HG02678 (cell line): ENCODE results near the gene TNFAIP8L1.
"Not testable (repeated sequence)": the region's sequence is repeated elsewhere in the genome, so short reads cannot be mapped to it uniquely, and the experiment has no call there.

Source experiments
- ATAC-seq: cut with Tn5 transposase; IDR thresholded peaks from one replicate; pipeline ENCODE4 v1.9.1; 2021; ENCODE audit warnings: mild to moderate bottlenecking, moderate library complexity; ENCODE audit not compliant: unreplicated experiment

The TNFAIP8L1 gene

DNA sequence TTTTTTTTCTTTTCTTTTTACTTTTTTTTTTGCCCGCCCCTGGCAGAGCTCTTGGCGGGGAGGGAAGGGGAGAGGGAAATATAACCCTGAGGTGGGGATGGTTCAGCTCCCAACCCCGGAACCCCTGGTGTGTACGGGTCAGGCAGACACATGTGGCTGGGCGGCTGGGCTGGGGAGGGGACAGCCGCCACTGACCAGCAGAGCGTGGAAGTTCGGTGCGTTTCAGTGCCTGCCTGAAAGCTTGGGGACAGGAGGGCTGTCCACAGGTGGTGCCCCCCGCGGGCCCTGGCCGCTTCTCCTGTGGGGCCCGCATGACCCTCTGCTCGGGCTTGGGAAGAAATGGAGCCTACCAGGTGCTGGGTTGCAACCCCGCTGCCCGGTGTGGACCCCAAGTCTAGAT, 36.0 kb downstream of the TNFAIP8L1 start:
- no peak for ATAC-seq

DNA sequence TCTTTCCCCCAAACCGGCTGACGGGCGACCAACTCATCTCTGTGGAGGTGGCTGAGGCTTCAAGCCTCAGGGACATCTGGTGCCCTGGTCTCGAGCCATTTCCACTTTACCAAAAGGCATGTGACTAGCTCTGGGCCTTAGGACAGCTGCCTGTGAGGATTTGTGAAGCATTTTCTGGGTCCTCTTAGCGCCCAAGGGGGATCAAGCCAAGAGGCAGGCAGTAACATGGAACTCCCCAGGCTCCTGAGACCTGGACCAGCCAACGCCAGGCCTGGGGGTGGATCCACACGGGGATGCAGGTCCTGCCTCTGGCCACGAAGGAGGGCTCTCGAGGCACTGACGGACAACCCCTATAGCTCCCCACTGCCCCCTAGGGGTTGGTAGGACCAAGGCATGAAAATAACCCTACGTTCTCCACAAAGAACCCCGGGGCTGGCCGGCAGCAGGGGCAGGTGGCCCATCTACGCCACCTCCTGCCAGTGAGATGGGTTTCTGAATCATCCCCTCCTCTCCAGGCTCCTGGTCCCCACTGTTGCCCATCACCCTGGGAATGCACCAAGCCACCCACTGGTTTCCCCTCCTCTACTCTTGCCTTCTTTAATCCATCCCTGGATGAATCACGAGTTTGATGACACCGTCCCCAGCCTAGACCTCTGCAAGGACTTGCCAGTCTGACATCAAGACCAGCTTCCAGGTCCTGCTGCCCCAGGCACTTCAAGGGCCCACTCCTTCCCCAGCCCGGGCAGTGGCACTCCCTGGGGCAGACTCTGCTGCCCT, 37.8 kb downstream of the TNFAIP8L1 start:
- ATAC-seq = no peak

DNA sequence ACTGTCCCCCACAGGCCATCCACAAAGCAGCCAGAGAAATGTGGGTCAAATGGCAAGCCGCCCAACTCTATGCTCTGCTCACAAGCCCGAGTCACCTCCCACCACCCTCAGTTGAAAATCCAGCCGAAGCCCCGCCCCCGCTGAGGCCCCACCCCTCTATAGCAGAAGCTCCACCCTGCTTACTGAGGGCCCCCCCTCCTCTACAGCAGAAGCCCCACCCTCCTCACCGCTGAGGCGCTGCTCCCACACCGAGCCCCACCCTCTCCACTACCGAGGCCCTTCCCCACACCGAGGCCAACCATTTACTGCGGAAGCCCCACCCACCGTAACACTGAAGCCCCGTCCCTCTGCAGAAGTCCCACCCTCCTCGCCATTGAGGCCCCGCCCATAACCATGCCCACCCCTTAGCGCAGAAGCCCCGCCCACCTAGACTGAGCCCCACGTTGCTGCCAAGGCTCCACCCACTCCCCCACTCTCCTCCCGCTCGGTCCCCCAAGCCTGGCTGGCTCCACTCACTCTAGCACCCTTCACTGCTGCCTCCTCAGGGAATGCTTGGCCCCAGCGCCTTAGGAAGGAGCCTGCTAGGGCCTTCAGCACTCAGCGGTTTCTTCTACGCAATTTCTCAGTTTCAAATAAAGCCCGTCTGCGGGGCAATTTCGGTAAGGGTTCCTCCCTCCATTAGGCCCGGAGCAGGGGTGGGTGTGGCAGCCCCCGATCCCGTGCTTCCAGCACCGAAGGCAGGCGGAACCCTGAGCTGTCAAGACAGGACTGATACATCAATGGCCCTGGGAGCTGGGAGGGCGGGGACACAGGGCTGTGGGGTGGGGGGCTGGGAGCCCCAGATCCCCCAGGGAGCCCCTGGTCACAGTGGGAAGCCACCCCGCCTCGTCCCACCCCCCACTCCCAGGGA, 39.8 kb downstream of the TNFAIP8L1 start:
- ATAC-seq = no peak

DNA sequence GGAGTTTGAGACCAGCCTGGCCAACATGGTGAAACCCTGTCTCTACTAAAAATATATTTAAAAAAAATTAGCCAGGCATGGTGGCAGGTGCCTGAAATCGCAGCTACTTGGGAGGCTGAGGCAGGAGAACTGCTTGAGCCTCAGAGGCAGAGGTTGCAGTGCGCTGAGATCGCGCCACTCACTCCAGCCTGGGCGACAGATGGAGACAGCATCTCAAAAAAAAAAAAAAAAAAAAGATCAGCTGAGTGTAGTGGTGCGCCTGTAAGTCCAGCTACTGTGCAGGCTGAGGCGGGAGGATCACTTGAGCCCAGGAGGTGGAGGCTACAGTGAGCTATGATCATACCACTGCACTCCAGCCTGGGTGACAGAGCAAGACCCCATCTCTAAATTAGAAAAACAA, 40.7 kb downstream of the TNFAIP8L1 start:
- not testable (repeated sequence) for ATAC-seq

DNA sequence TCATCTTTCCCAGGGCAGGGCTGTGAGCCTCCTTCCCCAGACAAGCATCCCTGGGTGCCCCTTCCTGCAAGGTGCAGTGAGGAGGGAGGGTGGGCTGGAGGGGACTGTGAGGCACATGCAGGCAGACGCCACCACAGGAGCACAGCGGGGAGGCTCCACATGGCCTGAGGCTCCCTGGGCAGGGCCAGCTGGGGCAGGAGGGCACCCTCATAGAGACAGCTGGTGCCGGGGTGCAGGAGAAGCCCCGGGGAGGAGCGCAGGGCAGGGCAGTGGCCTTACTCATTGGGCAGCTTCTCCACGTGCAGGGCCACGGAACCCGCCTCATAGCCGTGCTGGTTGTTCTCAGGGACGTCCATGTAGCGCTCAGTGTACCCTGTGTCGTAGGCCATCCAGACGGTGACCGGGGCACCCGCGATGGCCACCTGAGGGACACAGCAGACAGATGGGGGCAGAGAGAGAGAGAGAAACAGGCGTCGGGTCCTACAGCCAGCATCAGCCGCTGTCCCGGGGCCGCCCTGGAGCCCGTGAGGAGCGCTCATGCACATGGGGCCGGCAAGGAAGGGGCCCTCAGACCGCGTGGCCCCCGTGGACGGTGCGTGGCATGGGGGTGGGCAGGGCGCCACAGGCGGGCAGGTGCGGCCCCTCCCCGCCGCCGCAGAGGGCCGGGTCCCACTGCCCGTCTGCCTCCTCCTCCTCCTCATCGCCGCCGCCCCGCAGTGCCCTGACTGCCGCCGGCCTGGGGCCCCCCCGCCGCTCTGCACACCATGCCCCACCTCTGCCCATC, 43.3 kb downstream of the TNFAIP8L1 start:
- ATAC-seq = no peak

DNA sequence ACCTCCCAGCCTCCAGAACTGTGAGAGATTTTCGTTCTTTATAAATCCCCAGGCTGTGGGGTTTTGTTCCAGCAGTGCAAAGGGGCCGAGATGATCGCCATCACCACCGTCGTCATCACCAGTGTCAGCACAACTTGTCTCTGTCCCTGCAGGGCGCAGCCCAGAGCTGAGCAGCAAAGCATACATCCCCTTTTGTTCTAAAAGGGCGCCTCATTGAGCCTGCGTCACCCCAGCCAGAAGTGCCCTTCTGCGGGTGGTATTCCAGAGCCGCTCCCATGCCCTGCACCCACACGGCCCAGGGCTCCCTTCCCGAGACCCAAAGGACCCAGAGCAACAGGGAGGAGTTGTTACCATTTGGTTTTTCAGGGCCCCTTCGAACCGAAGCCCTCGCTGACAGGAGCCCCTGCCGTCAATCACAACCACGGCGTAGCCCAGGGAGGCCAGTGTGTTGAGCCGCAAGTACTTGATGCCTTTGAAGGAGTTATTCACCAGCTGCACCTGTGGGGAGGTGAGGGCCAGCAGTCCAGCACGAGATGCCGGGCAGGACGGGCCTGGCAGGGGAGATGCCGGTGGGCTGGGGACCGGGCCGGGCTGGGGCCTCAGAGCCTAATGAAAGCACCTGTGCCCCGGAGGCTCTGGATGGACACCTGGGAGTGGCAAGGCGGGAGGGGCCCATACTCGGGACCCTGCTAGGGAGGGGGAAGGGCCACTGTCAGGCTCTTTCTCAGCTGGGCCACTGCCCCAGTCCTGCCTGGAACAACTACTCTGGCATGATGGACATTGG, 45.2 kb downstream of the TNFAIP8L1 start:
- no peak for ATAC-seq

DNA sequence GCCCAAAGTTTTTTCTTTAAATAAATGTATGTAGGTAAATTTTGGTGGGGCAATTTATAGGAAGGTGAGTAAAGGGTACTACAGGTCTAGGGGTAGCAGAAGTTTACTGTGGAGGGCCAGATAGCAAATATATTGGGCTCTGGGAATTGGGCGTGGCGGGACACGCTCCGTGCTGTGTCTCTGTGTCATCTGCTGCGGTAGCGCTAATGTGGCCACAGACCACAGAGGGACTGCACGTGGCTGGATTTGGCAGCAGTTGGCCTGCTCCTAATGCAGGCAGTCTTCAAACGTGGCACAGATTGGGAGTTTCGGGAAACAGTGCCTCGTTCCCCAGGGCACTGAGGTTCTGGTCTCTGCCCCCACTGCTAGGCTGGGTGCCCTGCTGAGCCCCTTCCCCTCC, 47.4 kb downstream of the TNFAIP8L1 start:
- no peak for ATAC-seq

DNA sequence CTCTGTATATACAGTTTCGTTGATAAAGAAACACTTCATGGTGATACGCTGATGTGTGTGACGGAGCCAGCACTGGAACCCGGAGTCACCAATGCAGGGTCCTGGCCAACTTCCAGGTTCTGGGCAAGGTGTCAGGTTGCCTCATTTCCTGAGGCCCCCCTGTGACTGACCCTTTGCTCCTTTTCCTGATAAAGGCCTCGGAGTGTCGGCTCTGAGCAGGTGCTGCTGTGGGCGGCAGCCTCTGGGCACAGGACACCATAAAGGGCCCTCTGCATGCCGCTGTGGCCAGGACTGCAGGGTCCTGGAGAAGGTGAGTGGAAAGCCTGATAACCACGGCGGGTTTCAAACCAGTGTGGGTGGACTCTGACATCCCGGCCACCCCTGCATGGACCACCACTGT, 48.1 kb downstream of the TNFAIP8L1 start:
- ATAC-seq = no peak

DNA sequence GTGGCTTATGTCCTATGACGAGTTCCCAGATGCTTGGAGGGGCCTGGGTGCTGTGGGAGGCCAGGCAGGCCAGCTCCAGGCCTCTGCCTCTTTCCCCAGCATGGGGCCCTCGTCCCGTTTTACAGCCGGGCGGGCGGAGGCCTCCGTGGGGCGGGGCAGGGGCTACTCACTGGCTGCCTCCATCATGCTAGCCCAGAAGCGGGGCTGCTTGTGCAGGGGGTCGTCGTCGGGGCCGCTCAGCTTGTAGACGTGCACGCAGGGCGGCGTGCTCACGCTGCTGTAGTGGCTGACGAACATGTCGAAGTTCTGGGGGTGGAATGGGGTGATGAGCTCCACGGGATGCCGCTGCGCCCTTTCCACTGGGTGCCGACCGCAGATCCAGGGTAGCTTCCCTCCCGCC, 49.3 kb downstream of the TNFAIP8L1 start:
- no peak for ATAC-seq

DNA sequence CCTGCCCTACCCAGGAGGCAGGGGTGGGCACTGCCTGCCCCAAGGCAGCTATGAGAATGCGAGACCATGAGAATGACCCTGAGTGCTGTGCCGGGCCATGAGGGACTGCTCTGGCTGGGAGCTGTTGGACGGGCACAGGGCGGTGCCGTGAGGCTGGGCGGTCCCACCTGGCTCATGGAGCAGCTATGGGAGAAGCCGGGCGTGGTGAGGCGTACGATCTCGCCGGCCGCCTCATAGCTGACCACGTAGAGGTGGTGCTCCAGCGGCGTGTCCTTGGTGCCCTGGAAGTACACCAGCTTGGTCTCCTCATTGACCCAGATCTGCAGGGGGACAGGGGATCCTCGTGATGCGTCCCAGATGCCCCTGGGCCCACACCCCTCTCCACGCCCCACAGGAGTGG, 50.1 kb downstream of the TNFAIP8L1 start:
- no peak for ATAC-seq

DNA sequence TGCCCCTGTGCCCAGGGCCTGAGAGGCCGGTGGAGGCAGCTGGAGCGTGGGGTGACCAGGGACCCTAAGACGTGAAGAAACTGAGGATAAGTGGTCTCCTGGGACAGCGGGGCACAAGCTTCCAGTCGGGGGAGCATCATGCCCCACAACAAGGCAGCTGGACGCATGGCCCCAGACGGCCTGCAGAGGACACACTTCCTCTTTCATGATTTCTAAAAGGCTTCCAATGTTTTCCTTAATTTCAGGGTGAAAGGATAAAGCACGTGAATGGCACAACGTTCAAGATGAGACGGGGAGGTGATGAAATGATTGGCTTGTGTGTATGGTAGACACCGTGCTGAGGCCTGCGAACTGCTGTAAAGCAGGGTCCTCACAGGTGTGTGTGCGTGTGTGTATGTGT, 51.0 kb downstream of the TNFAIP8L1 start:
- ATAC-seq = no peak

DNA sequence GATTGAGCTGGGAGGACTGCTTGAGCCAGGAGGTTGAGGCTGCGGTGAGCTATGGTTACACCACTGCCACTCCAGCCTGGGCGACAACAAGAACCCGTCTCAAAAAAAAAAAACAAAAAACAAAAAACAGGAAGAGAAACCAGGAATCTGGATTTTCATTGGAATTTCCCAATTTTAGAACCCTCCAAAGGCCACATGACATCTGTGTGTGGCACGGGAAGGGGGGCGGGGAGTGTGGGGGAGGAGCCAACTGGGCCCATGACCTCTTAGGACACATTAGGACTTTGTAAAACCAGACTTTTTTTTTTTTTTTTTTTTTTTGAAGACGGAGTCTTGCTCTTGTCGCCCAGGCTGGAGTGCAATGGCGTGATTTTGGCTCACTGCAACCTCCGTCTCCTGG, 52.1 kb downstream of the TNFAIP8L1 start:
- no peak for ATAC-seq

DNA sequence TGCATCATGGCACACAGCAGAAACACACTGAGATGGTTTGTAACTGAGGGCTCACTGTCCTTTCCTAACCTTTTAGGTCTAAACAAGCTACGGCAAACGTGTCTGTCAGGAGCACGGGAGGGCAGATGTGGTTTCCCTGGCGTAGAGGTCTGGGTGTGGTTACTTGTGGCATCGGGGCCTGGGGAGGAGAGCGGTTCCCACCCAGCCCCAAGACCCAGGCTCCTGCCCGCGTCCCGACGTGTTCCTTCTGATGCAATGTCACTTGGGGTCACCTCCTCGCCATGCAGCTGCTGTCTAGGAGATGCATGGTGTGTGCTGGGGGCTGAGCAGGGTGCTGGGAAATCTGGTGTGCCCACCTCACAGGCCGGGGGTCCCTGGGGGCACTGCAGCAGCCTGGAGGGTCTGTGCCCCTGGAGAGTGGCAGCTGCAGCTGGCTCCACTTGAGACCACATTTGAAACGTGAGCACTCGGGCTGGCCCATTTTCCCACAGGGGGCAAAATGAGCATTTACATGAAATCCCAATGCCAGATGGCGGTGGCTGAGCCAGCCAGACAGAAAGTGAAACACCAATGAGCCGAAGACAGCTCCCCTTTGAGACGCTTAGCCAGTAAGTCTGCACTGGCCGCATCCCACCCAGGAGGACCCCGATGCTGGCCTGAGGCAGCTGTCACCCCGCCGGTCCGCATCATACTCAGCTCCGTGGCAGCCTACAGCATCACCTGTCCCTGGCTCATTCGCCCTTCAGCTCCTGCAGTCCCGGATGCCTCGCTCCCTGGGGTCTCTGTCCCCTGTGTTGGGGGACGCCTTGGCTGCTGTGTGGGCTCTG, 53.1 kb downstream of the TNFAIP8L1 start:
- ATAC-seq = no peak

DNA sequence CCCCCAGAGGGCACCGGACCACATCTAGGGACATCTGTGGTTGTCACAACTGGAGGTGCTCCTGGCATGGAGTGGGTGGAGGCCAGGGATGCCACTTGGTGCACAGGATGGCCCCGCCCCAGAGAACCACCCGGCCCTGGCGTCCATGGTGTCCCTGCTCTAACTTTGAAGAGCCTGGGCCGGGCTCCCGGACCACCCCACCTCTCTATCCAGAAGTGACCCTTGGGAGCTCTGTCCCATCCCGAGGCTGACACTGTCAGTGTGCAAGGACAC, 53.7 kb downstream of the TNFAIP8L1 start:
- no peak for ATAC-seq

DNA sequence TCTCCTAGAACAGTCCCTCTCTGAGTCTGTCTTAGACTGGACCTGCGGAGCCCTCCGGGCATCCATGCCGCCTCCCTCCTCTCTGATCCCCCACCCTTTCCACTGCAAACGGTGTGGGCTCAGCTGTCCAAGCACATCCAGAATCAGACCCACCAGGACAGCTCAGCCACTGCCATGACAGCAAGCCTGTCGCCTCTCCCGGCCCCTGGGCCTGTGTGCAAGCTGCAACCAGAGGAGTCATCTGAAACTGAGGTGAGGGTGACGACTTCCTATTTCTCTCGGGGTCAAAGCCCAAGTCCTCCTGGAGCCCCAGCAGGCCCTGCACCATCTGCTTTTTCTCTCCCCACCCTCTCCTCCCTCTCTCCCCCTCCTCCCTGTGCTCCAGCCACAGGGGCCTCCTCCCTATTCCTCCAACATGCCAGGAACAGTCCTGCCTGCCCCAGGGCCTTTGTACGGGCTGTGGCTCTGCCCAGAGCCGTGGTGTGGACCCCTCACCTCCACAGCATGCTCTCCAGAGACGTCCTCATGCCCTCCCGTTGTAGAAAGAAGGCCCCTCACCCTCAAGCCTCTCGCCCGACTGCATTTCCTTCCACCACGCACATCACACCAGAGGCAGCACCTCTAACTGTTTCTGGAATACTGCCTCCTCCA, 54.3 kb downstream of the TNFAIP8L1 start:
- no peak for ATAC-seq

DNA sequence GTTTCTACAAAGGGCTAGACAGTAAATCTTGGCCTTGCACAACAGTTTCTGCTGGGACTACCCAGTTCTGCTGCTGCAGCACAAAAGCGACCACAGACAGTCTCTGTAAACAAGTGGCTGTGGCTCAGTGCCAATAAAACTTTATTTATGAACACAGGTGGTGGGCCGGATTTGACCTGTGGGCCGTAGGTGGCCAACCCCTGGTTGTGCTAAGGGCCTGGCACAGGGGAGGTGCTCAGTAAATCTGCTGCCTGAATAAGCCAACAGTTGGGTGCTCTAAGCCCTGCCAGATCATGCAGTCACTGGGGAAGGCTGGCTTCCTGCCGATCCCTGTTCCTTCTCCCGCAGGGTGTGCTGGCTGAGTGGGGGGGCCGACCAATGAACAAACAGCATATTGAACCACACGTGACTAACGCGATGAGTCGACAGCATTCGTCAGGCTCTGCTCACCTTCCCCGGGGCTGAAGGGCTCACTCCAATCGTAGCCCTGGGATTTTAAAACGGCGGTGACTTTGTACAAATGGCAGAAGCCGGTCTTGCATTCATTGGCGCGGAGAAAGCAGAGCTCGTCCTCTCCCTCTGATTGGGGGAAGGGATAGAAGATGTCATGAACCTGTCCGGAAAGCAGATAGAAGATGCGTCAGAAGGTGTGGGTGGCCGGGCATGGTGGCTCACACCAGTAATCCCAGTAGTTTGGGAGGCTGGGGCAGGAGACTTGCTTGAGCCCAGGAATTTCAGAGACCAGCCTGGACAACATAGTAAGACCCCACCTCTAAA, 55.1 kb downstream of the TNFAIP8L1 start:
- ATAC-seq = no peak

DNA sequence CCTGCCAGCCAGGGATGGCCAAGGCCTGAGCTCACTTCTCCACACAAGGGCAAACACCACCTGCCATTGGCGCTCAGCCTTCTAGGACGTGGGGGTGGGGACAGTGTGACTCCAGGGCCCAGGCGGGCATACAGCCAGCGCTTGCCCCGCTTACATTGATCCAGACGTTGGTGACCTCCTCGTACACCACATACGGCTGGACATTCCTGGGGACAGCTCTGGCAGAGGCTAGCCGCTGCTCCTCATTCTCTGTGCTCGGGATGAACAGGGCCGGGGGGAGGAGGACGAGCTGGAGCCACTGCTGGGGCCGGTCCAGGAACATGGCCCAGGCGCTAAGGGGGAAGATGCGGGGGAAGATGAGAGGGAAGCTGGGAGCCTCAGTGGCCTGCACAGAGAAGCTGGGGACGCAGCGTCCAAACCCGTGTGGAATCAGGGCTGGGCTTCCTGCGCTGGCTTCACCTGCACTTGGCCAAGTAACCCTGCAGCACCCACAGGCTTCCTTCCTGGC, 56.0 kb downstream of the TNFAIP8L1 start:
- no peak for ATAC-seq

DNA sequence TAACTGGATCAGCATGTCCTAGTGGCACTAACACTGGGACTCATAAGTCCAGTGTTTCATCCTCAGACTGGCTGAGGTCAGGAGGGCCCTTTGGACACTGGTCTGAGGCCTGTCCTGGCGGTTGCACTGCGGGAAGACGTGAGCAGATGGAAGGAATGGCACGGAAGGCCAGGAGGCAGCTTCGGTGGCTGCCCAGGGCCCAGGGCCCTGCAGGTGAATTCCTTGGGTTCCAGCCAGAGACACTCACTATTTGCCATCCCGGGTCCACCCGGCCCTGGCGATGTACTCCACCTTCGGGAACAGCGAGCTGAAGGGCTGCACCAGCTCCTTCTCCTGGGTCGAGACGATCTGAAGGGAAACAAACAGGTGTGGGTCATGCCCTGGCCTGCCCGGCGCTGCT, 58.0 kb downstream of the TNFAIP8L1 start:
- ATAC-seq = no peak
